Smooth muscle cell (in vitro differentiated cells): ENCODE measurements around the gene PDPN. TPM values are rescaled to one million over a fixed set of nuclear protein-coding genes. Genes with fewer than 3 reads are reported as not detected.

ENCODE experiments used
- DNase-seq: peaks from one replicate; lab custom pipeline; 2025; ENCODE audit not compliant: unreplicated experiment; lab: John Stamatoyannopoulos, UW
- H2AFZ ChIP-seq: fragments of 200-600 bp; sonication (generic); 2 replicates; pipeline ENCODE4 v1.6.0; 2016; ENCODE audit warnings: antibody characterized with exemption, low read depth, mild to moderate bottlenecking
- H3F3A ChIP-seq: fragments of 200-600 bp; sonication (generic); 2 replicates; pipeline ENCODE4 v1.6.0; 2017; ENCODE audit warnings: antibody characterized with exemption, low read depth
- H3K27ac ChIP-seq: fragments of 200-600 bp; sonication (generic); 2 replicates; pipeline ENCODE4 v1.5.1; 2016; ENCODE audit warnings: low read depth, mild to moderate bottlenecking
- H3K27me3 ChIP-seq: fragments of 200-600 bp; sonication (generic); 2 replicates; pipeline ENCODE4 v1.6.1; 2016; ENCODE audit warnings: low read depth, mild to moderate bottlenecking
- H3K36me3 ChIP-seq: fragments of 200-600 bp; sonication (generic); 2 replicates; pipeline ENCODE4 v1.5.1; 2016; ENCODE audit warnings: low read depth
- H3K4me1 ChIP-seq: fragments of 200-600 bp; sonication (generic); 2 replicates; pipeline ENCODE4 v1.5.1; 2016; ENCODE audit warnings: low read depth
- H3K4me2 ChIP-seq: fragments of 200-600 bp; sonication (generic); 2 replicates; pipeline ENCODE4 v1.6.0; 2016; ENCODE audit warnings: mild to moderate bottlenecking
- H3K4me3 ChIP-seq: fragments of 200-600 bp; sonication (generic); 2 replicates; pipeline ENCODE4 v1.5.1; 2016; ENCODE audit warnings: mild to moderate bottlenecking
- H3K79me2 ChIP-seq: fragments of 200-600 bp; sonication (generic); 2 replicates; pipeline ENCODE4 v1.6.0; 2016; ENCODE audit warnings: low read depth, mild to moderate bottlenecking
- H3K9ac ChIP-seq: fragments of 200-600 bp; sonication (generic); 2 replicates; pipeline ENCODE4 v1.6.0; 2016; ENCODE audit warnings: low read depth
- H3K9me3 ChIP-seq: fragments of 200-600 bp; sonication (generic); replicated peaks from 2 replicates; pipeline ENCODE4 v1.5.1; 2016; ENCODE audit warnings: low read depth
- H4K20me1 ChIP-seq: fragments of 200-600 bp; sonication (generic); 2 replicates; pipeline ENCODE4 v1.6.0; 2016; ENCODE audit warnings: low read depth
- CTCF ChIP-seq: fragments of 200-600 bp; sonication (generic); IDR thresholded peaks from 2 replicates; pipeline ENCODE4 v1.5.1; 2017; ENCODE audit warnings: borderline replicate concordance, mild to moderate bottlenecking, antibody characterized with exemption; ENCODE audit not compliant: insufficient read depth, poor library complexity, severe bottlenecking
- WGBS: methylation state at CpG from one replicate; pipeline ENCODE4 v1.1.7; 2016; ENCODE audit warnings: low lambda C conversion rate; 5-methylcytosine and 5-hydroxymethylcytosine counted together
- polyA plus RNA-seq: library from polyadenylated mRNA; unstranded; fragments of >200 nt; fragmentation: Nextera tagmentation; extraction: Ambion mirVana; gene quantifications from 2 replicates; pipeline ENCODE4 v1.2.1, GENCODE V29; 2016
- total RNA-seq: library from RNA; depleted of rRNA; stranded (reverse); fragments of >200 nt; gene quantifications from 2 replicates; pipeline ENCODE4 v1.2.3, GENCODE V29; 2014

PDPN gene
- total and polyA plus RNA-seq, 2 experiments from 2014 or later: 414 to 459 TPM

GRCh38 chr1:13587256-13588030, 3.8 kb downstream of the PDPN start:
- H3K27ac ChIP-seq: peak overlapping the region; percentile 94
- no peak for DNase-seq
- no peak for TF ChIP-seq CTCF
- H3K27me3 ChIP-seq: no peaks in the 10 kb centered on the region
- 25% methylated on average over 9 of the region's 9 CpGs for WGBS
- H3K9me3 ChIP-seq: no peaks in the 10 kb centered on the region
- H2AFZ ChIP-seq: no peak overlapping the region
- peaks cover 34% of the 10 kb centered on the region for H3K4me1 ChIP-seq
- H3F3A ChIP-seq: peaks cover 37% of the 10 kb centered on the region
- H3K9ac ChIP-seq: no peak overlapping the region
- peaks cover 88% of the 10 kb centered on the region for H3K79me2 ChIP-seq
- peak overlapping the region; percentile 84 for H3K4me2 ChIP-seq
- H3K4me3 ChIP-seq: peak overlapping the region; percentile 70
- H3K36me3 ChIP-seq: no peaks in the 10 kb centered on the region
- H4K20me1 ChIP-seq: peaks cover 65% of the 10 kb centered on the region

- Histone ChIP-seq H3K4me2 (peak overlapping the region; percentile 84), H3F3A (peaks cover 46% of the 10 kb centered on the region), H3K79me2 (peaks cover 81% of the 10 kb centered on the region), H3K27ac (peak overlapping the region; percentile 70), H3K9me3 (no peaks in the 10 kb centered on the region), H3K9ac (no peak overlapping the region), H3K27me3 (no peaks in the 10 kb centered on the region), H2AFZ (no peak overlapping the region), H3K4me1 (peaks cover 39% of the 10 kb centered on the region), H4K20me1 (peaks cover 80% of the 10 kb centered on the region), H3K36me3 (no peaks in the 10 kb centered on the region), H3K4me3 (no peak overlapping the region)
- DNase-seq: no peak
- TF ChIP-seq CTCF: no peak
- 38% methylated on average over 11 of the region's 11 CpGs for WGBS
Observed at GRCh38 chr1:13588946-13589796, 5.5 kb downstream of the PDPN start.

- H3K27me3 ChIP-seq: no peaks in the 10 kb centered on the region
- no peak overlapping the region for H3K27ac ChIP-seq
- H3K4me1 ChIP-seq: peaks cover 36% of the 10 kb centered on the region
- no peaks in the 10 kb centered on the region for H3K36me3 ChIP-seq
- H3K4me2 ChIP-seq: no peak overlapping the region
- H3K4me3 ChIP-seq: no peak overlapping the region
- no peak for TF ChIP-seq CTCF
- peaks cover 77% of the 10 kb centered on the region for H3K79me2 ChIP-seq
- DNase-seq: no peak
- H2AFZ ChIP-seq: no peak overlapping the region
- H3K9ac ChIP-seq: no peak overlapping the region
- H3K9me3 ChIP-seq: no peaks in the 10 kb centered on the region
- peaks cover 49% of the 10 kb centered on the region for H3F3A ChIP-seq
- H4K20me1 ChIP-seq: peaks cover 85% of the 10 kb centered on the region
- 82% methylated on average over 7 of the region's 7 CpGs for WGBS
Observed at GRCh38 chr1:13590486-13590885, 6.9 kb downstream of the PDPN start.
